Caco-2 (cell line): Measurements from ENCODE around the gene MED29. TPM values are rescaled to one million over a fixed set of nuclear protein-coding genes. Genes with fewer than 3 reads are reported as not detected.

ENCODE experiments used
- BruUV-seq: library from RNA; stranded (reverse); fragments of 400-500 nt; replicated peaks from 2 replicates; lab custom pipeline; 2021; lab: Mats Ljungman, UMichigan
- CTCF ChIA-PET: fragments of 300-600 bp; sonication (Branson Sonifier 250); formaldehyde crosslinking; loops from one replicate; lab custom pipeline; 2022; ENCODE audit warnings: antibody characterized with exemption; lab: Charles Lee
- POLR2A ChIA-PET: fragments of 300-600 bp; sonication (Branson Sonifier 250); formaldehyde crosslinking; loops from one replicate; lab custom pipeline; 2022; ENCODE audit warnings: antibody characterized with exemption; lab: Charles Lee
- DNase-seq, 2 experiments: peaks; one replicate each; pipeline versions ENCODE4 v3.0.0 to v3.0.0-alpha.2; 2020 to 2022
- H3K27me3 ChIP-seq: replicated peaks from 2 replicates; pipeline ENCODE4 v1.6.0; 2011; ENCODE audit warnings: low read length; ENCODE audit not compliant: control insufficient read depth, insufficient read depth
- H3K36me3 ChIP-seq: 2 replicates; pipeline ENCODE4 v1.5.1; 2011; ENCODE audit warnings: low read length; ENCODE audit not compliant: control insufficient read depth, insufficient read depth
- H3K4me1 ChIP-seq: fragments of 250-450 bp; sonication (Bioruptor Pico); 2 replicates; pipeline ENCODE4 v1.5.1; 2020; ENCODE audit warnings: mild to moderate bottlenecking
- H3K4me3 ChIP-seq: 2 replicates; pipeline ENCODE4 v1.5.1; 2011; ENCODE audit warnings: low read depth, mild to moderate bottlenecking, control low read depth, low read length
- H3K9me3 ChIP-seq: fragments of 250-450 bp; sonication (Bioruptor Pico); 2 replicates; pipeline ENCODE4 v1.5.1; 2020; ENCODE audit warnings: mild to moderate bottlenecking, moderate library complexity
- H3K27ac Mint-ChIP-seq: one replicate; pipeline ENCODE4 v1.8.0; 2022; ENCODE audit warnings: mixed read lengths; ENCODE audit not compliant: unreplicated experiment
- H3K27me3 Mint-ChIP-seq: one replicate; pipeline ENCODE4 v1.8.0; 2022; ENCODE audit warnings: mixed read lengths; ENCODE audit not compliant: insufficient read depth, unreplicated experiment
- H3K36me3 Mint-ChIP-seq: one replicate; pipeline ENCODE4 v1.8.0; 2022; ENCODE audit warnings: mild to moderate bottlenecking, mixed read lengths; ENCODE audit not compliant: insufficient read depth, unreplicated experiment
- H3K4me1 Mint-ChIP-seq: one replicate; pipeline ENCODE4 v1.8.0; 2022; ENCODE audit warnings: low read depth, mixed read lengths; ENCODE audit not compliant: unreplicated experiment
- H3K4me3 Mint-ChIP-seq: one replicate; pipeline ENCODE4 v1.8.0; 2022; ENCODE audit warnings: mild to moderate bottlenecking, moderate library complexity, mixed read lengths; ENCODE audit not compliant: unreplicated experiment
- H3K9me3 Mint-ChIP-seq: one replicate; pipeline ENCODE4 v1.8.0; 2022; ENCODE audit warnings: mixed read lengths; ENCODE audit not compliant: unreplicated experiment
- intact Hi-C: fragments of 100-400 bp; cut with micrococcal nuclease; formaldehyde crosslinking; loops from one replicate; pipeline ENCODE4 v1.10.0; 2022; ENCODE audit not compliant: unreplicated experiment
- total RNA-seq: library from RNA; stranded (reverse); gene quantifications from 2 replicates; pipeline ENCODE4 v1.2.3, GENCODE V29; 2022
- TF ChIP-seq, protein P1 (sequence below), 2 experiments: fragments of 200-600 bp in 1 of 2; IDR thresholded peaks; 1 replicate in 1 of 2; 2 replicates in 1 of 2; pipeline versions ENCODE4 v1.5.1 to v1.8.0; 2011 to 2022; ENCODE audit warnings: antibody characterized with exemption in 1 of 2, control low read depth in 1 of 2, inconsistent platforms in 1 of 2, low read depth in 1 of 2, low read length in 1 of 2, mild to moderate bottlenecking in 1 of 2, moderate library complexity in 1 of 2; ENCODE audit not compliant: insufficient read depth in 1 of 2, severe bottlenecking in 1 of 2, unreplicated experiment in 1 of 2

Gene MED29
- total RNA-seq, 1 experiment from 2014 or later, result 50.8 TPM

DNA sequence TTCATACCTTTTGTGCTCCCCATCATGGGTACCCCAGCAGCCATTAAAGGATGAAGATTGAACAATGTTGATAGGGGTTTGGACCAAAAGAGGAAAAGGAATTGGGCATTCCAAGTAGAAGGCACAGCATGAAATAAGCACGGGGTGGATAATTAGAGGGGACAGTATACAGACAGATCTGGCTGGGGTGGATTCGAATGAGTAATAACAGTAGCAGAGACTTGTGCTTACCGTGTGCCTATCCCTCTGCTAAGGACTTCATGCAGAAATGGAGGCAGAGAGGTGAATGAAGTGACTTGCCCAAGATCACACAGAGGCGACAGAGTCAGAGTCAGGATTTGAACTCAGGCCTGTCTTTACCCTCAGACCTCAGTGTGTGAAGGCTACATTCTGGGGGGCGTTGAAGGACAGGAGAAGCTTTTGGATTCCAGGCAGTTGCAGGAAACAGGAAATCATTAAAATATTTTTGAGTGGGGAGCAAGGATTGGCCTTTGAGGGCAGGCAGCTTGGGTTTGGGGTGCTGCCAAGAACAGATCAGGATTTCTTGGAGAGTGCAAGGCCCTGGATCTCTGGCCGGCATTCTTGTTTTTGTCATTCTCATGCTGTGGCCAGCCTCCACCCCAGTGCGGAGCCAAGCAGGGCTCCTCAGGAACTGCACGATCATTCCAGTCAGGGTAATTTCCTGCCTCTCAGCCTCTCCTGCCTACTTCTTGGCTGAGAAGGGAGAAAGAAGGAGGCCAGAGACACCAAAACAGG, 19.0 kb upstream of the MED29 start:
- Mint-ChIP-seq H3K36me3 (peaks cover 50% of the 10 kb centered on the region), H3K9me3 (no peaks in the 10 kb centered on the region), H3K4me3 (no peak overlapping the region), H3K4me1 (no peaks in the 10 kb centered on the region), H3K27me3 (no peaks in the 10 kb centered on the region), H3K27ac (no peak overlapping the region)
- no peak for DNase-seq
- CTCF ChIA-PET, result no interaction called here
- Histone ChIP-seq H3K4me3 (no peak overlapping the region), H3K27me3 (no peaks in the 10 kb centered on the region), H3K4me1 (no peaks in the 10 kb centered on the region), H3K9me3 (no peaks in the 10 kb centered on the region), H3K36me3 (peaks cover 18% of the 10 kb centered on the region)
- POLR2A ChIA-PET, result no interaction called here
- TF ChIP-seq, protein P1, sequence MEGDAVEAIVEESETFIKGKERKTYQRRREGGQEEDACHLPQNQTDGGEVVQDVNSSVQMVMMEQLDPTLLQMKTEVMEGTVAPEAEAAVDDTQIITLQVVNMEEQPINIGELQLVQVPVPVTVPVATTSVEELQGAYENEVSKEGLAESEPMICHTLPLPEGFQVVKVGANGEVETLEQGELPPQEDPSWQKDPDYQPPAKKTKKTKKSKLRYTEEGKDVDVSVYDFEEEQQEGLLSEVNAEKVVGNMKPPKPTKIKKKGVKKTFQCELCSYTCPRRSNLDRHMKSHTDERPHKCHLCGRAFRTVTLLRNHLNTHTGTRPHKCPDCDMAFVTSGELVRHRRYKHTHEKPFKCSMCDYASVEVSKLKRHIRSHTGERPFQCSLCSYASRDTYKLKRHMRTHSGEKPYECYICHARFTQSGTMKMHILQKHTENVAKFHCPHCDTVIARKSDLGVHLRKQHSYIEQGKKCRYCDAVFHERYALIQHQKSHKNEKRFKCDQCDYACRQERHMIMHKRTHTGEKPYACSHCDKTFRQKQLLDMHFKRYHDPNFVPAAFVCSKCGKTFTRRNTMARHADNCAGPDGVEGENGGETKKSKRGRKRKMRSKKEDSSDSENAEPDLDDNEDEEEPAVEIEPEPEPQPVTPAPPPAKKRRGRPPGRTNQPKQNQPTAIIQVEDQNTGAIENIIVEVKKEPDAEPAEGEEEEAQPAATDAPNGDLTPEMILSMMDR (IDR thresholded peaks at IDR 0.05; ENCODE audit: insufficient read depth in 1 of 2, low read depth in 1 of 2, low read length in 1 of 2, severe bottlenecking in 1 of 2, unreplicated experiment in 1 of 2), result no peak
- intact Hi-C loops, result no loop called here
- BruUV-seq, result no TSS peak

DNA sequence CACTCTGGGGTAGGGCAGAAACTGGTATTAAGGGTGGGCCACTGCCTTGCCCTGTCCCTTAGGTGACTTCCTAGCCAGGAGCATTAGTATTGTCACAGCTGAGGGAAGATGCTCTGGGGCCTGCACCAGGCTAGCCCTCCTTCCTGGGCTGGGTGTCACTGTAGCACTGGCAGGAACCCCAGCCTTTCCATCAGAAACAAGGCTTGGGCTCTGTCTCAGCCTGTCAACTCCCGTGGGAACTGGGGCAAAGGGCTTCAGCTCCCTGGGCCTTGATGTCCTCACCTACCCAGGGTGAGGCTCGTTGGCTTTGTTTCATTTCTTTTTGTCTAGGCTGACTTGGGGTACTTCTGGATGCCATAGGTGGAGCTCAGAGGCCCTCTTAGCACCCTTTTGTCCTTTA, 18.2 kb upstream of the MED29 start:
- POLR2A ChIA-PET, result no interaction called here
- peak overlapping the region; percentile 8 for H3K27ac Mint-ChIP-seq
- BruUV-seq, result no TSS peak
- Histone ChIP-seq H3K9me3 (no peaks in the 10 kb centered on the region), H3K36me3 (peaks cover 18% of the 10 kb centered on the region), H3K4me3 (no peak overlapping the region), H3K27me3 (no peaks in the 10 kb centered on the region), H3K4me1 (no peaks in the 10 kb centered on the region)
- CTCF ChIA-PET, result no interaction called here
- TF ChIP-seq, protein P1 (IDR thresholded peaks at IDR 0.05; ENCODE audit: insufficient read depth in 1 of 2, low read depth in 1 of 2, low read length in 1 of 2, severe bottlenecking in 1 of 2, unreplicated experiment in 1 of 2), result no peak
- H3K4me3 Mint-ChIP-seq, result no peak overlapping the region
- no peaks in the 10 kb centered on the region for H3K9me3 Mint-ChIP-seq
- no peaks in the 10 kb centered on the region for H3K4me1 Mint-ChIP-seq
- no peak for DNase-seq
- no peaks in the 10 kb centered on the region for H3K27me3 Mint-ChIP-seq
- H3K36me3 Mint-ChIP-seq, result peaks cover 55% of the 10 kb centered on the region
- intact Hi-C loops, result no loop called here

DNA sequence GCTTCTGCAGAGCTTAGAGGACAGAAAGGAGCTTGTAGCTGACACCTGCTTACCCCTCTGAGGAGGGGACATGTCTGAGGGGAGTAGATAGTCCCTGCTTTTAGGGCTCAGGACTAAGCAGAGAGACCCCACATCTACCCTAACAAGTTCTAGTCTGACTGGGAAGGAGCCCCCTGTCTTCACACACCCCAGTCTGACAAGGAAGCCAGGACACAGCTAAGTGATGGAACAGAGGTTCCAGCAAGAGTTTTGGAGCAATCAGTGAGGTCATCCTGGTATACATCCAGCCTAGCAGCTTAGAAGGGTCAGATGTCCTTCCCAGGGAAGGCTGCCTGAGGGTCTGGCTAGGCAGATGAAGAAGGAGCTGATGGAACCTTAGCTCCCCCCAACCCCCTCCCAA, 15.2 kb upstream of the MED29 start:
- H3K27me3 ChIP-seq, result no peaks in the 10 kb centered on the region
- peaks cover 15% of the 10 kb centered on the region for H3K36me3 ChIP-seq
- DNase-seq, result no peak
- POLR2A ChIA-PET, result no interaction called here
- no peaks in the 10 kb centered on the region for H3K4me1 Mint-ChIP-seq
- H3K9me3 ChIP-seq, result no peaks in the 10 kb centered on the region
- intact Hi-C loops, result no loop called here
- H3K4me3 ChIP-seq, result no peak overlapping the region
- H3K9me3 Mint-ChIP-seq, result no peaks in the 10 kb centered on the region
- BruUV-seq, result no TSS peak
- CTCF ChIA-PET, result no interaction called here
- H3K4me3 Mint-ChIP-seq, result no peak overlapping the region
- H3K27ac Mint-ChIP-seq, result no peak overlapping the region
- H3K27me3 Mint-ChIP-seq, result no peaks in the 10 kb centered on the region
- H3K36me3 Mint-ChIP-seq, result peaks cover 50% of the 10 kb centered on the region
- H3K4me1 ChIP-seq, result no peaks in the 10 kb centered on the region
- TF ChIP-seq, protein P1 (IDR thresholded peaks at IDR 0.05; ENCODE audit: insufficient read depth in 1 of 2, low read depth in 1 of 2, low read length in 1 of 2, severe bottlenecking in 1 of 2, unreplicated experiment in 1 of 2), result no peak
